SJSA1 (cell line): ENCODE results near the gene BNIP5. TPM values are rescaled to one million over a fixed set of nuclear protein-coding genes. Genes with fewer than 3 reads are reported as not detected.

Experiments
- DNase-seq, 2 experiments: peaks; one replicate each; pipeline ENCODE4 v3.0.0-alpha.2; 2015 to 2020; ENCODE audit warnings: low spot score in 2 of 2, low read depth in 1 of 2
- H3K27ac ChIP-seq: fragments of 250-450 bp; sonication (Bioruptor Pico); 2 replicates; pipeline ENCODE4 v1.5.1; 2020; ENCODE audit warnings: mild to moderate bottlenecking, moderate library complexity
- H3K27me3 ChIP-seq: fragments of 250-450 bp; sonication (Bioruptor Pico); replicated peaks from 2 replicates; pipeline ENCODE4 v1.5.1; 2020; ENCODE audit warnings: mild to moderate bottlenecking, moderate library complexity
- H3K36me3 ChIP-seq: fragments of 250-450 bp; sonication (Bioruptor Pico); 2 replicates; pipeline ENCODE4 v1.5.1; 2020; ENCODE audit warnings: mild to moderate bottlenecking
- H3K4me1 ChIP-seq: fragments of 250-450 bp; sonication (Bioruptor Pico); replicated peaks from 2 replicates; pipeline ENCODE4 v1.6.1; 2021; ENCODE audit warnings: mild to moderate bottlenecking
- H3K4me3 ChIP-seq: fragments of 250-450 bp; sonication (Bioruptor Pico); 2 replicates; pipeline ENCODE4 v1.5.1; 2020; ENCODE audit warnings: mild to moderate bottlenecking
- H3K9me3 ChIP-seq: fragments of 250-450 bp; sonication (Bioruptor Pico); replicated peaks from 2 replicates; pipeline ENCODE4 v1.5.1; 2020; ENCODE audit warnings: mild to moderate bottlenecking
- total RNA-seq: library from RNA; depleted of rRNA; stranded (reverse); fragments of >200 nt; shearing (Covaris generic); gene quantifications from 2 replicates; pipeline ENCODE4 v1.2.3, GENCODE V29; 2014; rRNA removed

Gene BNIP5
- total RNA-seq, result not detected in 2 replicates

- Histone ChIP-seq H3K9me3 (no peaks in the 10 kb centered on the region), H3K27ac (no peak within 1 kb of the TSS), H3K27me3 (0 out of 2 replicates have a peak, but pooled peaks cover 14% of the 10 kb centered on the region), H3K36me3 (no peaks in the 10 kb centered on the region), H3K4me1 (no peaks in the 10 kb centered on the region), H3K4me3 (no peak within 1 kb of the TSS)
- no peak for DNase-seq
These were observed at the start of gene BNIP5 for GRCh38 chr6:36336779-36337241. BNIP5 (minus strand) TSS chr6:36336888; CDS start chr6:36330690, 6,198 bp downstream.

GRCh38 chr6:36384095-36384494 lies 47.4 kb upstream of the BNIP5 start:
- H3K36me3 ChIP-seq, result no peaks in the 10 kb centered on the region
- no peaks in the 10 kb centered on the region for H3K9me3 ChIP-seq
- DNase-seq, result no peak
- no peak overlapping the region for H3K4me3 ChIP-seq
- no peak overlapping the region for H3K27ac ChIP-seq
- peaks cover 18% of the 10 kb centered on the region for H3K4me1 ChIP-seq
- no peaks in the 10 kb centered on the region for H3K27me3 ChIP-seq

- DNase-seq, result no peak
- Histone ChIP-seq H3K4me1 (peaks cover 18% of the 10 kb centered on the region), H3K27ac (no peak overlapping the region), H3K27me3 (no peaks in the 10 kb centered on the region), H3K36me3 (no peaks in the 10 kb centered on the region), H3K9me3 (no peaks in the 10 kb centered on the region), H3K4me3 (no peak overlapping the region)
These were observed 46.9 kb upstream of the BNIP5 start for GRCh38 chr6:36383606-36384005.

GRCh38 chr6:36382976-36383375 lies 46.3 kb upstream of the BNIP5 start:
- no peak for DNase-seq
- no peaks in the 10 kb centered on the region for H3K9me3 ChIP-seq
- no peak overlapping the region for H3K27ac ChIP-seq
- peaks cover 16% of the 10 kb centered on the region for H3K4me1 ChIP-seq
- no peak overlapping the region for H3K4me3 ChIP-seq
- H3K27me3 ChIP-seq, result no peaks in the 10 kb centered on the region
- H3K36me3 ChIP-seq, result no peaks in the 10 kb centered on the region

GRCh38 chr6:36381502-36382389 lies 45.1 kb upstream of the BNIP5 start:
- H3K4me3 ChIP-seq, result no peak overlapping the region
- H3K27me3 ChIP-seq, result no peaks in the 10 kb centered on the region
- no peak for DNase-seq
- H3K9me3 ChIP-seq, result no peaks in the 10 kb centered on the region
- H3K36me3 ChIP-seq, result no peaks in the 10 kb centered on the region
- H3K27ac ChIP-seq, result no peak overlapping the region
- peaks cover 3% of the 10 kb centered on the region for H3K4me1 ChIP-seq

- Histone ChIP-seq H3K27ac (no peak overlapping the region), H3K9me3 (no peaks in the 10 kb centered on the region), H3K4me3 (no peak overlapping the region), H3K36me3 (no peaks in the 10 kb centered on the region), H3K4me1 (0 out of 2 replicates have a peak, but pooled peaks cover 3% of the 10 kb centered on the region), H3K27me3 (no peaks in the 10 kb centered on the region)
- no peak for DNase-seq
These were observed 43.5 kb upstream of the BNIP5 start for GRCh38 chr6:36380166-36380565.

- H3K4me1 ChIP-seq, result 0 out of 2 replicates have a peak, but pooled peaks cover 3% of the 10 kb centered on the region
- H3K36me3 ChIP-seq, result no peaks in the 10 kb centered on the region
- no peak for DNase-seq
- no peak overlapping the region for H3K27ac ChIP-seq
- H3K4me3 ChIP-seq, result no peak overlapping the region
- H3K9me3 ChIP-seq, result no peaks in the 10 kb centered on the region
- H3K27me3 ChIP-seq, result no peaks in the 10 kb centered on the region
These were observed 42.2 kb upstream of the BNIP5 start for GRCh38 chr6:36378936-36379335.

- no peaks in the 10 kb centered on the region for H3K9me3 ChIP-seq
- no peak for DNase-seq
- no peaks in the 10 kb centered on the region for H3K27me3 ChIP-seq
- H3K36me3 ChIP-seq, result no peaks in the 10 kb centered on the region
- H3K27ac ChIP-seq, result no peak overlapping the region
- H3K4me3 ChIP-seq, result no peak overlapping the region
- 0 out of 2 replicates have a peak, but pooled peaks cover 3% of the 10 kb centered on the region for H3K4me1 ChIP-seq
These were observed 41.7 kb upstream of the BNIP5 start for GRCh38 chr6:36378243-36378920.

GRCh38 chr6:36377594-36377993 lies 40.9 kb upstream of the BNIP5 start:
- Histone ChIP-seq H3K4me1 (0 out of 2 replicates have a peak, but pooled peaks cover 3% of the 10 kb centered on the region), H3K9me3 (no peaks in the 10 kb centered on the region), H3K27ac (no peak overlapping the region), H3K4me3 (no peak overlapping the region), H3K36me3 (no peaks in the 10 kb centered on the region), H3K27me3 (no peaks in the 10 kb centered on the region)
- DNase-seq, result no peak

- H3K4me3 ChIP-seq, result no peak overlapping the region
- H3K27me3 ChIP-seq, result no peaks in the 10 kb centered on the region
- H3K27ac ChIP-seq, result no peak overlapping the region
These were observed 40.1 kb upstream of the BNIP5 start for GRCh38 chr6:36376742-36377141.

GRCh38 chr6:36376183-36376582 lies 39.5 kb upstream of the BNIP5 start:
- no peak overlapping the region for H3K4me3 ChIP-seq
- no peak overlapping the region for H3K27ac ChIP-seq
- DNase-seq, result no peak
- no peaks in the 10 kb centered on the region for H3K9me3 ChIP-seq
- H3K27me3 ChIP-seq, result no peaks in the 10 kb centered on the region
- no peaks in the 10 kb centered on the region for H3K36me3 ChIP-seq
- H3K4me1 ChIP-seq, result no peaks in the 10 kb centered on the region

More at GRCh38 chr6:36376742-36377141, 40.1 kb upstream of the BNIP5 start:
- Histone ChIP-seq H3K36me3 (no peaks in the 10 kb centered on the region), H3K9me3 (no peaks in the 10 kb centered on the region), H3K4me1 (0 out of 2 replicates have a peak, but pooled peaks cover 2% of the 10 kb centered on the region)
- DNase-seq, result no peak

- Histone ChIP-seq H3K27ac (no peak overlapping the region), H3K9me3 (no peaks in the 10 kb centered on the region), H3K36me3 (no peaks in the 10 kb centered on the region), H3K27me3 (no peaks in the 10 kb centered on the region), H3K4me3 (no peak overlapping the region), H3K4me1 (no peaks in the 10 kb centered on the region)
- DNase-seq, result no peak
These were observed 39.0 kb upstream of the BNIP5 start for GRCh38 chr6:36375644-36376155.

GRCh38 chr6:36374972-36375371 lies 38.3 kb upstream of the BNIP5 start:
- Histone ChIP-seq H3K27ac (no peak overlapping the region), H3K9me3 (no peaks in the 10 kb centered on the region)

GRCh38 chr6:36374194-36374593 lies 37.5 kb upstream of the BNIP5 start:
- no peak for DNase-seq
- H3K4me1 ChIP-seq, result peaks cover 9% of the 10 kb centered on the region
- H3K36me3 ChIP-seq, result no peaks in the 10 kb centered on the region
- no peak overlapping the region for H3K27ac ChIP-seq
- no peak overlapping the region for H3K4me3 ChIP-seq
- H3K27me3 ChIP-seq, result no peaks in the 10 kb centered on the region
- no peaks in the 10 kb centered on the region for H3K9me3 ChIP-seq

More at GRCh38 chr6:36374972-36375371, 38.3 kb upstream of the BNIP5 start:
- no peaks in the 10 kb centered on the region for H3K27me3 ChIP-seq
- peaks cover 1% of the 10 kb centered on the region for H3K4me1 ChIP-seq
- DNase-seq, result no peak
- no peaks in the 10 kb centered on the region for H3K36me3 ChIP-seq
- no peak overlapping the region for H3K4me3 ChIP-seq
